Measurements from ENCODE around the gene FAM149A. TPM values are rescaled to one million over a fixed set of nuclear protein-coding genes. Genes with fewer than 3 reads are reported as not detected.

FAM149A gene
- total RNA-seq, 1 donor from 2014 or later: 8.7 TPM

GRCh38 chr4:186158966-186159365, 54.5 kb downstream of the FAM149A start:
- no peak for DNase-seq

- no peak for DNase-seq
These were observed 55.1 kb downstream of the FAM149A start for GRCh38 chr4:186159613-186160012.

GRCh38 chr4:186161138-186161537, 56.6 kb downstream of the FAM149A start:
- no peak for DNase-seq

GRCh38 chr4:186166852-186167512, 62.5 kb downstream of the FAM149A start:
- DNase-seq: no peak

- DNase-seq: no peak
These were observed 63.1 kb downstream of the FAM149A start for GRCh38 chr4:186167605-186168004.

- DNase-seq: no peak
These were observed 64.2 kb downstream of the FAM149A start for GRCh38 chr4:186168750-186169149.

GRCh38 chr4:186169333-186169944, 64.9 kb downstream of the FAM149A start:
- DNase-seq: no peak

- no peak for DNase-seq
These were observed 65.7 kb downstream of the FAM149A start for GRCh38 chr4:186169945-186170802.

- no peak for DNase-seq
These were observed 66.5 kb downstream of the FAM149A start for GRCh38 chr4:186170966-186171365.

- no peak for DNase-seq
These were observed 68.0 kb downstream of the FAM149A start for GRCh38 chr4:186172546-186172945.

GRCh38 chr4:186188107-186188506, 83.6 kb downstream of the FAM149A start:
- no peak for DNase-seq

GRCh38 chr4:186189656-186190055, 85.2 kb downstream of the FAM149A start:
- no peak for DNase-seq

- DNase-seq: no peak
These were observed 86.2 kb downstream of the FAM149A start for GRCh38 chr4:186190581-186191199.

GRCh38 chr4:186191200-186192065, 86.9 kb downstream of the FAM149A start, which contains the start of gene CYP4V2:
Gene CYP4V2, plus strand, starts transcription at chr4:186191567. Its CDS starts 257 bp downstream, at chr4:186191824.
- DNase-seq: peak; percentile 86

GRCh38 chr4:186192066-186192612, 87.6 kb downstream of the FAM149A start:
- peak; percentile 69 for DNase-seq

- DNase-seq: no peak
These were observed 89.3 kb downstream of the FAM149A start for GRCh38 chr4:186193851-186194250.

GRCh38 chr4:186196063-186196462, 91.6 kb downstream of the FAM149A start:
- DNase-seq: no peak

- no peak for DNase-seq
These were observed 96.0 kb downstream of the FAM149A start for GRCh38 chr4:186200516-186200915.

- no peak for DNase-seq
These were observed 96.5 kb downstream of the FAM149A start for GRCh38 chr4:186201010-186201409.

- peak; percentile 25 for DNase-seq
These were observed 97.2 kb downstream of the FAM149A start for GRCh38 chr4:186201535-186202230.
